ENCODE measurements around the gene IFNA13.
"Not testable (repeated sequence)": the region's sequence is repeated elsewhere in the genome, so short reads cannot be mapped to it uniquely, and the experiment has no call there.

The IFNA13 gene

DNA sequence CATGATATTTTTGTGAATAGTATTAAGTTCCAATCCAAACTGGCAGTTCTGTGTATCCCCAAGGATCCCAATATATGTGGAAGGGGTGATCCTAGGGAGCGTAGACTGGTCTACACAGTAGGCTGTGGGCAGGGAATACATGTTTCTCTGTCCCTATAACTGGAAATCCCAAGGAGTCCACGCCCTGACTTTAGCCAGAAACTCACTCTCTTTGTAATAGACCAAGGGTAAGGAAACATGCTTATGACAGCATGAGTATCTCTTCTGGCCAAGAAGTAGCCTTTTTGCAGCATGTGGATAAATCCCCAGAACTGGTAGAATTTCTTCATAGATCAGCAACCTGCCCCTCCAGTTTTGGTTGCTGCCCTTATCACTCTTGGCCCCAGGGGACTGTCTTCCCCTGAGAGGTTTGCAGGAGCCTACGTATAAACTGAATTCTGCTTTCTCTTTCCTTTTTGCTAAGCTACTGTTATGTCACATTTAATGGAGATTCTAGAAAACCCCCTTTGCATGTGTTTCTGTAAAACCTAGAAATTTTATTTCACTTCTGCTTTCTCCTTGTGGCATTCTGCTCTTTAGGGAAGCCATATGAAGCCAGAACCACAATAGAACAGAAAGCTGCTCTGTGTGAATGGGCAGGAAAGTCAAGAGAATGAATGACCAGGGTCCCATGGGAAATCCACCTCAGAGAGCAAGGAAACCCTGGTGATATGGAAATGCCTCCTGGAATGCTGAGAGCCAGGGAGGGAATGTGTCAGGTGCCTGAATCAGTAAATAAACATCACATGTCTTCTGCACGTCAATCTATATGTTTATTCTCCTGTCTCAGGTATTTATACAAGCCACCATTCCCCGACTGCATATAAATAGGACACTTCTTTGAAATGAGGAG, 13.8 kb upstream of the IFNA13 start:
- H3K9me3 ChIP-seq (replicated peaks; ENCODE audit: insufficient read depth, low read length): no peaks in the 10 kb centered on the region
- H3K79me2 ChIP-seq (ENCODE audit: low read length): no peaks in the 10 kb centered on the region
- H3K4me2 ChIP-seq (ENCODE audit: low read depth, low read length): peak overlapping the region; percentile 55
- no peaks in the 10 kb centered on the region for H3K36me3 ChIP-seq (replicated peaks; ENCODE audit: insufficient read depth, low read length)
- H3K4me3 ChIP-seq (ENCODE audit: low read length): peak overlapping the region; percentile 37; the same call in 1 of the 2 replicates
- H4K20me1 ChIP-seq (ENCODE audit: insufficient read depth, low read length): no peaks in the 10 kb centered on the region
- no peaks in the 10 kb centered on the region for H3K27me3 ChIP-seq (replicated peaks; ENCODE audit: insufficient read depth, low read length)
- H3K27ac ChIP-seq (ENCODE audit: low read length): no peak overlapping the region
- peak; percentile 28 for DNase-seq
- H3K9ac ChIP-seq (ENCODE audit: low read length): no peak overlapping the region; the same call in 1 of the 2 replicates
- 0 out of 2 replicates have a peak overlapping the region, but pooled peaks have one; percentile 19 for H2AFZ ChIP-seq (ENCODE audit: low read length)
- no peaks in the 10 kb centered on the region for H3K4me1 ChIP-seq (ENCODE audit: low read length)
- H3F3A ChIP-seq (ENCODE audit: insufficient read depth, low read length): peaks cover 7% of the 10 kb centered on the region; the same call in 1 of the 2 replicates
- H3K9me2 ChIP-seq (replicated peaks; ENCODE audit: insufficient read depth, low read length): no peaks in the 10 kb centered on the region
- TF ChIP-seq, protein P1, sequence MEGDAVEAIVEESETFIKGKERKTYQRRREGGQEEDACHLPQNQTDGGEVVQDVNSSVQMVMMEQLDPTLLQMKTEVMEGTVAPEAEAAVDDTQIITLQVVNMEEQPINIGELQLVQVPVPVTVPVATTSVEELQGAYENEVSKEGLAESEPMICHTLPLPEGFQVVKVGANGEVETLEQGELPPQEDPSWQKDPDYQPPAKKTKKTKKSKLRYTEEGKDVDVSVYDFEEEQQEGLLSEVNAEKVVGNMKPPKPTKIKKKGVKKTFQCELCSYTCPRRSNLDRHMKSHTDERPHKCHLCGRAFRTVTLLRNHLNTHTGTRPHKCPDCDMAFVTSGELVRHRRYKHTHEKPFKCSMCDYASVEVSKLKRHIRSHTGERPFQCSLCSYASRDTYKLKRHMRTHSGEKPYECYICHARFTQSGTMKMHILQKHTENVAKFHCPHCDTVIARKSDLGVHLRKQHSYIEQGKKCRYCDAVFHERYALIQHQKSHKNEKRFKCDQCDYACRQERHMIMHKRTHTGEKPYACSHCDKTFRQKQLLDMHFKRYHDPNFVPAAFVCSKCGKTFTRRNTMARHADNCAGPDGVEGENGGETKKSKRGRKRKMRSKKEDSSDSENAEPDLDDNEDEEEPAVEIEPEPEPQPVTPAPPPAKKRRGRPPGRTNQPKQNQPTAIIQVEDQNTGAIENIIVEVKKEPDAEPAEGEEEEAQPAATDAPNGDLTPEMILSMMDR (IDR thresholded peaks at IDR 0.05; ENCODE audit: low read length): no peak
- TF ChIP-seq EZH2 (optimal IDR thresholded peaks at IDR 0.05; ENCODE audit: low read depth, low read length) (no peak), EZH2phosphoT487 (IDR thresholded peaks at IDR 0.05; ENCODE audit: low read length) (no peak)

DNA sequence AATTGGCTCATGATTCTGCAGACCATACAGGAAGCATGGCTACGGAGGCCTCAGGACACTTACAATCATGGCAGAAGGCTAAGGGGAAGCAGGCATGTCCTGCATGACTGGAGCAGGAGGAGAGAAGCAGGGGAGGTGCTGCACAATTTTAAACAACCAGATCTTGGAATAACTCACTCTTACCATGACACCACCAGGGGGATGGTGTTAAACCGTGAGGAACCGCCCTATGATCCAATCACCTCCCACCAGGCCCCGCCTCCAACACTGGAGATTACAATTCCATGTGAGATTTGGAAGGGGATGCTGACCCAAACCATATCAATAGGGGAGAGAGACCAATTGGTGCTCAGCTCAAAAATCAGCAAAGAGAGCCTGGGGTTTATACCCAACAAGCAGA, 3.6 kb upstream of the IFNA13 start:
- H3K27me3 ChIP-seq (replicated peaks; ENCODE audit: insufficient read depth, low read length); H3K36me3 ChIP-seq (replicated peaks; ENCODE audit: insufficient read depth, low read length); H3K27ac ChIP-seq (ENCODE audit: low read length); H3F3A ChIP-seq (ENCODE audit: insufficient read depth, low read length); H3K9me2 ChIP-seq (replicated peaks; ENCODE audit: insufficient read depth, low read length); H2AFZ ChIP-seq (ENCODE audit: low read length); H3K9ac ChIP-seq (ENCODE audit: low read length); H3K4me1 ChIP-seq (ENCODE audit: low read length); H3K79me2 ChIP-seq (ENCODE audit: low read length); H4K20me1 ChIP-seq (ENCODE audit: insufficient read depth, low read length); H3K9me3 ChIP-seq (replicated peaks; ENCODE audit: insufficient read depth, low read length); H3K4me3 ChIP-seq (ENCODE audit: low read length); DNase-seq; H3K4me2 ChIP-seq (ENCODE audit: low read depth, low read length): not testable (repeated sequence)

DNA sequence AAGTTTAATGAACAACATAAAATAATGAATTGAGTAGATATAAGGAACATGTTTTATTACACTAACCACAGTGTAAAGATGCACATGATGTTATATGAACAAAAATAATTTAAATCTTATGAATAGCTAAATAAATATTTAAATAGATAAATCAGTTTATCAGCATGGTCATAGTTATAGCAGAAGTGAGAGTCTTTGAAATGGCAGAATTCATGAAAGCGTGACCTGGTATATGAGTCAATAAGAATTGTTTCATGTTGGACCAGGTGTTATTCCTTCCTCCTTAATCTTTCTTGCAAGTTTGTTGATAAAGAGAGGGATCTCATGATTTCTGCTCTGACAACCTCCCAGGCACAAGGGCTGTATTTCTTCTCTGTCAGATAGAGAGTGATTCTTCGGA, 688 bp downstream of the IFNA13 start:
- H3K79me2 ChIP-seq (ENCODE audit: low read length); H2AFZ ChIP-seq (ENCODE audit: low read length); H3K9me2 ChIP-seq (replicated peaks; ENCODE audit: insufficient read depth, low read length); H3K27ac ChIP-seq (ENCODE audit: low read length); H3K9me3 ChIP-seq (replicated peaks; ENCODE audit: insufficient read depth, low read length); H3K4me2 ChIP-seq (ENCODE audit: low read depth, low read length); H3K4me1 ChIP-seq (ENCODE audit: low read length); H3K4me3 ChIP-seq (ENCODE audit: low read length); DNase-seq; H4K20me1 ChIP-seq (ENCODE audit: insufficient read depth, low read length); H3K36me3 ChIP-seq (replicated peaks; ENCODE audit: insufficient read depth, low read length); H3K9ac ChIP-seq (ENCODE audit: low read length); H3F3A ChIP-seq (ENCODE audit: insufficient read depth, low read length); H3K27me3 ChIP-seq (replicated peaks; ENCODE audit: insufficient read depth, low read length): not testable (repeated sequence)

DNA sequence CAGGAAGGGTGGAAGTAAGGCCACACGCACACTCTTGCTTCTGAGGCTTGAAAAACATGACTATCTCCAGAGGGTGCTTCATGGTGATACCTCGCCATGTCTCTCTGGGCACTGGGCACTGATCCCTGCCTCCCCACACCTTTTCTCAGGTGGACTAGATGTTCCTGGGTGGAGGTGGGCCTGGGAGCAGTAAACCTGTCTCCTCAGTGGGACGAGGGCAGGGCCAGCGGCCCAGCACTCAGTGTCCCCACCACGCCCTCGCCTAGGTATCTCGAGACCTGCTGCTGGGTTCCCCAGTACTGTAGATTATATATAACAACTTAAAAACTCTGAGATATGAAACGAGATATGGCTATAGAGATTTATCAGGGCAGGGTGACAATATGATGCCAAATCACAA, 5.6 kb downstream of the IFNA13 start:
- no peaks in the 10 kb centered on the region for H3K36me3 ChIP-seq (replicated peaks; ENCODE audit: insufficient read depth, low read length)
- H3K9ac ChIP-seq (ENCODE audit: low read length): no peak overlapping the region
- H3K9me3 ChIP-seq (replicated peaks; ENCODE audit: insufficient read depth, low read length): no peaks in the 10 kb centered on the region
- TF ChIP-seq EZH2phosphoT487 (IDR thresholded peaks at IDR 0.05; ENCODE audit: low read length): no peak
- no peak for TF ChIP-seq EZH2 (optimal IDR thresholded peaks at IDR 0.05; ENCODE audit: low read depth, low read length)
- TF ChIP-seq, protein P1 (IDR thresholded peaks at IDR 0.05; ENCODE audit: low read length): no peak
- no peak for DNase-seq
- H3K4me3 ChIP-seq (ENCODE audit: low read length): no peak overlapping the region
- no peaks in the 10 kb centered on the region for H3K4me1 ChIP-seq (ENCODE audit: low read length)
- peaks cover 30% of the 10 kb centered on the region for H3K27me3 ChIP-seq (replicated peaks; ENCODE audit: insufficient read depth, low read length)
- H3K79me2 ChIP-seq (ENCODE audit: low read length): no peaks in the 10 kb centered on the region
- no peak overlapping the region for H3K4me2 ChIP-seq (ENCODE audit: low read depth, low read length)
- no peak overlapping the region for H2AFZ ChIP-seq (ENCODE audit: low read length)
- no peaks in the 10 kb centered on the region for H4K20me1 ChIP-seq (ENCODE audit: insufficient read depth, low read length)
- H3K9me2 ChIP-seq (replicated peaks; ENCODE audit: insufficient read depth, low read length): no peaks in the 10 kb centered on the region
- no peaks in the 10 kb centered on the region for H3F3A ChIP-seq (ENCODE audit: insufficient read depth, low read length)
- no peak overlapping the region for H3K27ac ChIP-seq (ENCODE audit: low read length)

All from MM.1S (cell line).